Uterus (tissue), 2 donors: ENCODE data around the gene AVPR2.

Source experiments
- CTCF ChIP-seq, 4 experiments: fragments of 200-600 bp in 2 of 4; fragments of 450-650 bp in 2 of 4; sonication (generic) in 2 of 4; IDR thresholded peaks; one replicate each; pipeline ENCODE4 v1.5.1; 2016 to 2019; ENCODE audit warnings: antibody characterized with exemption in 4 of 4, mild to moderate bottlenecking in 2 of 4, moderate library complexity in 1 of 4
- POLR2A ChIP-seq, 2 donors: fragments of 450-650 bp; IDR thresholded peaks; one replicate each; pipeline ENCODE4 v1.6.1; 2016; ENCODE audit warnings: antibody characterized with exemption in 2 of 2, mild to moderate bottlenecking in 1 of 2, moderate library complexity in 1 of 2

- TF ChIP-seq CTCF (IDR thresholded peaks at IDR 0.05) (no peak), POLR2A (IDR thresholded peaks at IDR 0.05) (no peak)
Measured at GRCh38 chrX:153948002-153948466, 43.6 kb downstream of the AVPR2 start.
